AG09309 (cell line): ENCODE results near the gene MRS2.
A peak's percentile ranks its signal among the peaks of the same experiment; 100 is the strongest.
"Not testable (repeated sequence)": the region's sequence is repeated elsewhere in the genome, so short reads cannot be mapped to it uniquely, and the experiment has no call there.

Experiments used
- DNase-seq: peaks from one replicate; pipeline ENCODE4 v3.0.0-alpha.2; 2010; ENCODE audit warnings: low read depth
- H3K4me3 ChIP-seq: 2 replicates; pipeline ENCODE4 v1.5.1; 2011; ENCODE audit warnings: mild to moderate bottlenecking, low read depth, low read length, moderate library complexity; ENCODE audit not compliant: control insufficient read depth
- CTCF ChIP-seq: IDR thresholded peaks from 2 replicates; pipeline ENCODE4 v1.5.1; 2011; ENCODE audit warnings: mild to moderate bottlenecking, low read depth, low read length, inconsistent platforms; ENCODE audit not compliant: insufficient read depth, control insufficient read depth; ENCODE audit errors: missing control alignments

The MRS2 gene

GRCh38 chr6:24391756-24392405, 10.9 kb upstream of the MRS2 start:
- DNase-seq, result no peak
- H3K4me3 ChIP-seq, result no peak overlapping the region

GRCh38 chr6:24394061-24394779, 8.5 kb upstream of the MRS2 start:
- no peak overlapping the region for H3K4me3 ChIP-seq
- TF ChIP-seq CTCF, result no peak
- DNase-seq, result no peak

More at GRCh38 chr6:24391756-24392405, 10.9 kb upstream of the MRS2 start:
- no peak for TF ChIP-seq CTCF

GRCh38 chr6:24394780-24395437, 7.8 kb upstream of the MRS2 start:
- peak; percentile 81 for DNase-seq
- no peak for TF ChIP-seq CTCF
- H3K4me3 ChIP-seq, result no peak overlapping the region

GRCh38 chr6:24396824-24397223, 5.9 kb upstream of the MRS2 start:
- H3K4me3 ChIP-seq, result no peak overlapping the region
- TF ChIP-seq CTCF, result no peak
- DNase-seq, result no peak

- H3K4me3 ChIP-seq, result no peak overlapping the region
- no peak for DNase-seq
- no peak for TF ChIP-seq CTCF
These were observed 5.1 kb upstream of the MRS2 start for GRCh38 chr6:24397631-24398030.

GRCh38 chr6:24400045-24401039, 2.4 kb upstream of the MRS2 start:
- not testable (repeated sequence) for DNase-seq, H3K4me3 ChIP-seq

GRCh38 chr6:24401458-24401857, 1.3 kb upstream of the MRS2 start:
- H3K4me3 ChIP-seq, result no peak overlapping the region
- no peak for DNase-seq

More at GRCh38 chr6:24401458-24401857, 1.3 kb upstream of the MRS2 start:
- TF ChIP-seq CTCF, result no peak
